NCI-H2196 (cell line): Measurements from ENCODE around the gene MYBPC3.

Experiments used
- DNase-seq: peaks from one replicate; lab custom pipeline; 2025; ENCODE audit not compliant: unreplicated experiment; lab: John Stamatoyannopoulos, UW

The MYBPC3 gene

GRCh38 chr11:47384498-47384897, 32.0 kb upstream of the MYBPC3 start:
- DNase-seq = no peak

- DNase-seq = no peak
Measured at GRCh38 chr11:47383071-47383470, 30.6 kb upstream of the MYBPC3 start.

DNA sequence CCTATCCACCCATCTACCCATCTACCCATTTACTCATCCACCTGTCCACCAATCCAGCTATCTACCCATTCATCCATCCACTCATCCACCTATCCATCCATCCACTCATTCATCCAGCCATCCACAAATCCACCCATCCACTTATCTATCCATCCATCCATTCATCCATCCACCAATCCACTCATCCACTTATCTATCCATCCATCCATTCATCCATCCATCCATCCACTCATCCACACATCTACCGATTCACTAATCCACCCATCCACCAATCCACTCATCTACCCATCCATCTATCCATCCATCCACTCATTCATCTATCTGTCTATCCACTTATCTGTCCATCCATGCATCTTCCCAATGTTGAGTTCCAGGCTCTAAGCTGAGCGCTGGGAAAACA, 27.6 kb upstream of the MYBPC3 start:
- DNase-seq = no peak

DNA sequence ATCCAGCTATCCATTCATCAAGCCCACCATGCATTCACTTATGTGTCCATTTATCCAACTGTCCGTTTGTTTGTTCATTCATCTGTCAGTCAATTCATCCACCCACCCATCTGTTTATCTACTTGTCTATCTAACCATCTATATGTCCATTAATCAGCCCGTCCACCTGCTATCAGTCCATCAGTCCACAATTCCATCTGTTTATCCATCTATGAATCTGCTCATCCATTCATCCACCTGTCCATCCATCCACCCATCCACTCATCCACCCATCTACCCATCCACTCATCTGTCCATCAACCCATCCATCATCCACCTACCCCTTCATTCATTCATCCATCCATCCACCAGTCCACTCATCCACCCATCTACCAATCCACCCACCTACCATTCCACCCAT, 26.8 kb upstream of the MYBPC3 start:
- DNase-seq = no peak

- no peak for DNase-seq
Measured at GRCh38 chr11:47378836-47379170, 26.3 kb upstream of the MYBPC3 start.

- no peak for DNase-seq
Measured at GRCh38 chr11:47378010-47378835, 25.7 kb upstream of the MYBPC3 start, which contains the start of gene SPI1. TSS of gene SPI1 (minus strand) at chr11:47378547. CDS start at chr11:47378353, 194 bp downstream.

- no peak for DNase-seq
Measured at GRCh38 chr11:47377571-47378009, 25.1 kb upstream of the MYBPC3 start.

DNA sequence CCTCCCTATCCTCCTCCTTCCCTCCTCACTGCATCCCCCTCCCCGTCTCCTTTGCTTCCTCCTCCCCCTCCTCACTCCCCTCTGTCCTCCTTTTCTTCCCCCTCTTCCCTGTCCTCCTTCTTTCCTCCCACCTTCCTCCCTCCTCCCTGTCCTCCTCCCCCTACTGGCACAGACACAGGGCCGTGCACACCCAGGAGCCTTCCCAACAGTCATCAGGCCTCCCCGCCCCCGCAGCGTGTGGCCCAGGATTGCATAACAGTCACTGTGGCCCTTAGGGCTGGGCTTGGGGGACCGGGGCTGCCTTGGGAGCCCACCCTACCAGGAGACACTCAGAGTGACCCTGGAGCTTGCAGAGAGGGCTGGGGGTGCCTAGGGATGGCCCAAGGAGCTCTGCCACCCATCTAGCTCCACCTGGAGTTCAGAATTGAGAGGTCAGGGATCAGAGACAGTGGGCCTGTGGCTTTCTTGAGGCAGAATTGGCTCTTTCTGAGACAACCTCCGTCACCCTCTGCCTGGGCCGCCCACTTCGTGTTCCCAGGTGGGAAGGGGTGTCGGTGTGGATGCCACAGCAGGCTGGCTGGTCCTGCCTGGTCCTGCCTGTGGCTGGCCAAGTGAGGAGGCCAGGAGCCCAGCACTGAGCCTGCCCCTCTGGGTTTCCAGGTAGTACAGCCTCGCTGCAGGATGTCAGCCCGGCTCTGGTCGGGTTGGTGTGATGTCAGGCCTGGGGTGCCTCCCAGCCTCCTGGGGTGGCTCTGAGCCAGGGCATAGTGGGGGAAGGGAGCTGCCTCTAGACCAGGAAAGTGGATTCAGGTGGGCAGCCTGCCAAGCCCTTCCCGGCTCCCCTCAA, 24.2 kb upstream of the MYBPC3 start:
- DNase-seq = no peak

DNA sequence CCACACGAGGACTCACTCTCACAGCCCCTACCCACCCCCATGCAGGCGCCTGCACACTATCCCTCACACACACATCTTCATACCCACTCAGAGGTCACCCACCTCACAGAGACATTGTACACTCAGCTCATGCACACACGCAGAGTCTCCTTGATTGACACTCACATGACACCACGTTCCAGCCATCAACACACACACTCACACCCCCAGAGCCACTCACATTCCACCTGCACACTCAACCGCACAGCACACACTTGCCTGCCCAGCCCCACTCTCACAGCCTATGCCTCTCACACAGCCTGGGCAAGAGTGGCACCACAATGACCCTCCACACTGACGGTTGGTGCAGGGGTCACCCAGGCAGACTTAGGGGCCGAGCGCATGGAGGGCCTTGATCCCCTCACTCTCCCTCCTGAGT, 23.6 kb upstream of the MYBPC3 start:
- DNase-seq = no peak

DNA sequence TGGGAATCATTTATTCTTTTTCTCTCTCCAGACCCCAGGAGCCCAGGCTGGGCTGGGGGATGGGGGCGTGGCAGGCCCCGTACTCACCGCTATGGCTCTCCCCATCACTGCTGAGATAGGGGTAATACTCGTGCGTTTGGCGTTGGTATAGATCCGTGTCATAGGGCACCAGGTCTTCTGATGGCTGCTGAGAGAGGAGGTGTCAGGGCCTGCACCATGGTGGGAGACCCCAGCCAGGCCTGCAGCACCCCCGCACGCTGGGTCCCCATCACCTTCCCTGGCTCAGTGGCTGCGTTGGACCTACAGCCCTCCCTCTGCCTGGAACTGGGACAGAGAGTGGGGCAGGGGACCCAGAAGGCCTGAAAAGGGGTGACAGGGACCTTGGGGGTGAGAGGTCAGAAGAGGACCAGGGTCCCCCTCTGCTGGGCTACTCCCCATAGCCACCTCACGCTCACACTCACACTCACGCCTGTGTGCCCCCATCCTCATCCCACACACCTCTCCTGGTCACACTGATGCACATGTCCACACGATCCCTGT, 23.1 kb upstream of the MYBPC3 start:
- DNase-seq = no peak

DNA sequence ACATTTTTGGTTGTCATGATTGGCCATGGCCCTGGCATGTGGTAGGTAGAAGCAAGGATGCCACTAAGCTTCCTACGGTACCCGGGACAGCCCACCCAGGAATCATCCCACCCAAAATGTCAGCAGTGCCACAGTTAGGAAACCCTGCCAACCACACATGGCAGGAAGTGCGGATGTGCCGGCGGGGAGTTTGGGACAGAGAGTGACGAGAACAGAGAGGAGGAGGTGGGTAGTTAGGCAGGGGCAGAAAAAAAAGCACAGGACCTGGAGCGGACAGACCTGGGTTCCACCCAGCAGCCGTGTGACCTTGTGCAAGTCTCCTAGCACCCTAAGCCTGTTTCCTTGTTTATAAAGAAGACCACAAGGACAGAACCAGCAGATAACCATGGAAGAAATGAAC, 22.5 kb upstream of the MYBPC3 start:
- no peak for DNase-seq

DNA sequence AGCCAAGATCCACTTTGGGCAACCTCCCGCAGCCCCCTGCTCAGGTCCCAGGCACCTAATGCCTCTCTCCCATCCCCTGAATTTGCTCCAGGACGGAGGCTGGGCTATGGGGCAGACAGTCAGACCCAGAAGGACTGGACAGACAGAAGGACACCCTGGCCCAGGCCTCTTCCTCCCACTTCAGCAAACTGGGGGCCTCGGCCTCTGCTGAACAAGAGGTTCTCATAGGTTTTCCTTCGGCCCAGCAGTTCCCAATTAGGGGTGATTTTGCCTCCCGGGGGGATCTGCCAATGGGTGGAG, 22.2 kb upstream of the MYBPC3 start:
- DNase-seq = no peak

DNA sequence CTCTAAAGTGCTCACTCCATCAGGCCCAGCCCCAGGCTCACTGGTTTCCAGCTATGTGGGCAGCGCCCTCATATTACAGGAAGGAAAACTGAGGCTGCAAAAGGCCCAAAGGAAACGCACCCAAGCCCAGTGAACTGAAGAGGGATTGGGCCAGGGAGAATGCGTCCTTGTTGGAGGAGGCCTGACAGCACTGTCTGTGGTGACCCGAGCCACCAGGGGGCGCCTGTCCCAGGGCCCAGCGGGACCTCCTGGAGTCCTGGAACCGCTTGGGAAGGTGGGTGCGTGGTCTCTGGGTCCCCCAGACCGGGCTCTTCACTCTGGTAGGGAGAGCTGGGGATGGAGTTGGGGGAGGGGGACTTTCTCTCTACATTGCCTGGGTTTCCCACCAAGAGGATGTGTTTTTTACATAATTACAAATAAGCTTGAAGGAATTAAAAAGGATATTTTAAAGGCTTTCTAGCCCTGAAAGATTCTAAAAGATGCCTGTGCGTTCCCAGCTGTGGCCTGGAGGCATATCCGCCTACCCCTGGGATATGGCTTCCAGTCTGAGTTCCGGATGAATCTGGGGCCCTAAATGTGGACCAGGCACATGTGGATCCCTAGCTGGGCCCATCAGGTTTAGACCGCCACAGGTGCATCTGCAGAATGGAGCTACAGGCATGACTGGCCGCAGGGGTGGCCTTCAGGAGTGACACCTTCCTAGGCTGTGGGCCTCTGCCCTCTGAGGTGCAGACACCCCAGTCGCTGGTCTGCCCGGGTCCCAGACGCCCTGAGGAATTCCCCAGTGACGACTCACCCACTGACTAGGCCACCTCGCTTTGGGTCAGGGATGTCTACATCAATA, 21.6 kb upstream of the MYBPC3 start:
- peak; percentile 80 for DNase-seq

DNA sequence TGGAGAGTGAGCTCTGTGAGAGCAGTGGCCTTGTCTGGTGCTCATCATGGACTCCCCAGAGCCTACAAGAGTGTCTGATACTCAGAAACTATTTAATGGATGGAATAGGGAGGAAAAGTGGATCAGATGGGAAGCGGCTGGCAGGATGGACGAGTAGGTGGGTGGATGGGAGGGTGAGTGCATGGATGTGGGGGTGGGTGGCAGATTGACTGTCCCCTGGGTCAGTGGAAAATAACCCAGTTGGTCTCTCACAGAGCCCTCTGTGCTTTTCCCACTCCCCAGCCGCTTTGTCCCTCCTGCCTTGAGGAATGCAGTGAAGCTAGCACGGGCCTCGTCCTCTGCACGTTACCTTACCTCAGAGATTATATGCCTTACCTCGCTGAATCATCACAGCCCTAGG, 19.9 kb upstream of the MYBPC3 start:
- no peak for DNase-seq

GRCh38 chr11:47369676-47370075, 17.2 kb upstream of the MYBPC3 start:
- DNase-seq = no peak

DNA sequence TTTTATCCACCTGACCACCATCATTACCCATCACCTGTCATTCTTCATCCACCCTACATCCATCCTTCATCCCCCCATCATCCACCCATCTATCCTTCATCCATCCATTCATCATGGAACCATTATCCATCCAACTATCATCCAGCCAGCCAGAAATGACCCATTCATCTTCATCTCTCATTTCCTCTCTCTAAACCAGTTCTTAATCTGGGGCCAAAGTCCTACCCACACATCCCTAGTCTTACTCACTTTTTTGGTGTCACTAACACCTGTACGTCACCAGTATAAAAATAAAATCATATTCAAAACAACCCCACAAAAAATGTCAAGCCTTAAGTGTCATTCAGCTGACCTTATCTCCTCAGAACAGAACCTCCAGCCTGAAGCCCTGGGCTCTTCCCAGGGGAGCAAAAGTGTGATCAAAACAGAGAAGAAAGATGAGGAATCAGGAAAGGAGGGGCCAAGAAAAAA, 13.6 kb upstream of the MYBPC3 start:
- no peak for DNase-seq

- DNase-seq = no peak
Measured at GRCh38 chr11:47361419-47361818, 8.9 kb upstream of the MYBPC3 start.

DNA sequence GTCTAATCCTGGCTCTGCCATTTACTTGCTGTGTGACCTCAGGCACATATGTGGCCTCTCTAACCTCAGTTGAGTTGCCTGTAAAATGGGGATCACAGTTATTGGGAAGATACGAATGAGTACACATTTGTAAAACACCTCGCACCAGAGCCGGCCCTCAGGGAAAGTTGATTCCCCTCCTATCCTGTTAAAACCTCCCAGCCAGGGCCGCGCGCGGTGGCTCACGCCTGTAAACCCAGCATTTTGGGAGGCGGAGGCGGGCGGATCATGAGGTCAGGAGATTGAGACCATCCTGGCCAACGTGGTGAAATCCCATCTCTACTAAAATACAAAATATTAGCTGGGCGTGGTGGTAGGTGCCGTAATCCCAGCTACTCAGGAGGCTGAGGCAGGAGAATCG, 7.8 kb upstream of the MYBPC3 start:
- no peak for DNase-seq

DNA sequence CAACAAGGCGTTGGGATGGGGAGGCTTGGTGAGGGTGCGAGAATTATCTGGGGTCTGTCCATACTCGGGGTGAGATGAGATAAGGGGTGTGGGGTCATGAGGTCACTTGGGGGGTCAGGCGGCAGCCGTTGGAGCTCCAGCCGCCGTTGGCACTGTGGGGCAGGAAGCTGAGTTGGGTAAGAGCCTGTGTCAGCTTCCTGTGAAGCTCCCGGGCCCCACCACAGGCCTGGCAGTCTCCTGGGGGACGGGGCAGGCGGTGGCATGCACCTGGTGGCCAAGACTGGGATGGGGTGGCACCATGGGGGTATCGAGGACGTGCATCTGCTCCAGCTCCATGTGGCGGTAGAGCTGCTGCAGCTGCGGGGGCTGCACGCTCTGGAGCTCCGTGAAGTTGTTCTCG, 7.1 kb upstream of the MYBPC3 start:
- no peak for DNase-seq

- DNase-seq = no peak
Measured at GRCh38 chr11:47359162-47359561, 6.7 kb upstream of the MYBPC3 start.

GRCh38 chr11:47358731-47359051, 6.2 kb upstream of the MYBPC3 start:
- no peak for DNase-seq
